Fibroblast of peridontal ligament (primary cell): Measurements from ENCODE around the gene PPP1R14D.
A peak's percentile ranks its signal among the peaks of the same experiment; 100 is the strongest.

Source experiments
- DNase-seq: peaks from one replicate; pipeline ENCODE4 v3.0.0-alpha.2; 2010; ENCODE audit errors: extremely low read depth

PPP1R14D gene

GRCh38 chr15:40852529-40852928 is 24.0 kb upstream of the PPP1R14D start:
- DNase-seq: no peak

- no peak for DNase-seq
These were observed 22.1 kb upstream of the PPP1R14D start for GRCh38 chr15:40850576-40851112.

GRCh38 chr15:40847223-40847961 is 18.9 kb upstream of the PPP1R14D start:
- DNase-seq: no peak

GRCh38 chr15:40846841-40847222 is 18.3 kb upstream of the PPP1R14D start:
- DNase-seq: no peak

- no peak for DNase-seq
These were observed 17.2 kb upstream of the PPP1R14D start for GRCh38 chr15:40845511-40846284.

- no peak for DNase-seq
These were observed 16.5 kb upstream of the PPP1R14D start for GRCh38 chr15:40845036-40845435.

GRCh38 chr15:40844696-40845030 is 16.2 kb upstream of the PPP1R14D start:
- DNase-seq: no peak

GRCh38 chr15:40843885-40844695 is 15.6 kb upstream of the PPP1R14D start, which contains the start of gene SPINT1:
TSS of gene SPINT1 (plus strand) at chr15:40844048. CDS start at chr15:40844555, 507 bp downstream.
- DNase-seq: no peak

- no peak for DNase-seq
These were observed 14.9 kb upstream of the PPP1R14D start for GRCh38 chr15:40843261-40843884.

GRCh38 chr15:40841741-40842140 is 13.2 kb upstream of the PPP1R14D start:
- no peak for DNase-seq

- peak; percentile 33 for DNase-seq
These were observed 10.2 kb upstream of the PPP1R14D start for GRCh38 chr15:40838756-40839155.

- DNase-seq: no peak
These were observed 7.5 kb upstream of the PPP1R14D start for GRCh38 chr15:40836020-40836419.

- no peak for DNase-seq
These were observed 4.4 kb upstream of the PPP1R14D start for GRCh38 chr15:40832903-40833302.

GRCh38 chr15:40831861-40832260 is 3.4 kb upstream of the PPP1R14D start:
- DNase-seq: no peak

GRCh38 chr15:40830884-40831283 is 2.4 kb upstream of the PPP1R14D start:
- no peak for DNase-seq

- DNase-seq: no peak
These were observed 607 bp upstream of the PPP1R14D start for GRCh38 chr15:40829115-40829514.

- DNase-seq: peak; percentile 26
These were observed 2.0 kb downstream of the PPP1R14D start for GRCh38 chr15:40826423-40827075.

- peak; percentile 23 for DNase-seq
These were observed 2.7 kb downstream of the PPP1R14D start for GRCh38 chr15:40825661-40826422.

GRCh38 chr15:40823572-40824343 is 4.8 kb downstream of the PPP1R14D start:
- no peak for DNase-seq

GRCh38 chr15:40821195-40821594 is 7.3 kb downstream of the PPP1R14D start:
- no peak for DNase-seq
